GM18858 (cell line): ENCODE data around the gene PTPRD.

Source experiments
- ATAC-seq: cut with Tn5 transposase; IDR thresholded peaks from one replicate; pipeline ENCODE4 v1.9.1; 2021; ENCODE audit not compliant: unreplicated experiment

PTPRD gene

GRCh38 chr9:8673830-8674229, 1939.0 kb downstream of the PTPRD start:
- no peak for ATAC-seq

- ATAC-seq, result no peak
Observed at GRCh38 chr9:8670751-8671150, 1942.1 kb downstream of the PTPRD start.

GRCh38 chr9:8668751-8669150, 1944.1 kb downstream of the PTPRD start:
- no peak for ATAC-seq

DNA sequence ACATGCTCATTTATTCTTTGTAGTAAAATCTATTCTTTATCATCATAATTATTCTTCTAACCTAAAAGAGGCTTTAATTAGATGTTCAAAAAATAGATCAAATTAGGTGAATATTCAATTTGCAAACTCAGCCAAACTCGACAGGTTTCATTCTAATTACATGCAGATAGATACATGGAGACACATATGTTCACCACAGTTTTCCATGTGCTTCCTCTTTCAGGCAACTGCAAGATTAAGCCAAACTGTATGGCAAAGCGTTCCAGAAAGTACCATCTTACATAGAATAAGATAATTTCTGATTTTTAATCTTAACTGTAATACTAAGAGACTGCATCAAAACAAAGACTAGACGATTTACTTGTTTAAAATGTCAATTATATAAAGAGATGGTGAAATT, 1944.6 kb downstream of the PTPRD start:
- ATAC-seq, result no peak

DNA sequence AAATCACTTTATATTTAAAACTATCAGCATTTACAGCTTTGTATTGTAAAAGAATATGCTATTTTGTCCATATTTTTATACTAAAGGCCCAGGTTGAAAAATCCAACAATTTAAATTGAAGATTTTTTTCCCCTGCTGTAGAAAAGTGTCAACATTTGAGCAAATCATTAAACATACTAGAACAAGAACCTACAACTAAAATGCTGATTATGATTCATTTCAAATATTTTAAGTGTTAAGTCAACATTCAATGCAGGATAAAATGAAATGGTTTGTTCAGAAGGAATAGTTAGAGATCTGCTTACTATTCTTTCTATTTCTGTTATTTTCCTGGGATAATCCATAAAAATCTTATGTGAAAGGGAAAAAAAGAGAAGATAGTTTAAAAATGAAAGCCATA, 1946.7 kb downstream of the PTPRD start:
- no peak for ATAC-seq

- no peak for ATAC-seq
Observed at GRCh38 chr9:8660383-8660782, 1952.4 kb downstream of the PTPRD start.

DNA sequence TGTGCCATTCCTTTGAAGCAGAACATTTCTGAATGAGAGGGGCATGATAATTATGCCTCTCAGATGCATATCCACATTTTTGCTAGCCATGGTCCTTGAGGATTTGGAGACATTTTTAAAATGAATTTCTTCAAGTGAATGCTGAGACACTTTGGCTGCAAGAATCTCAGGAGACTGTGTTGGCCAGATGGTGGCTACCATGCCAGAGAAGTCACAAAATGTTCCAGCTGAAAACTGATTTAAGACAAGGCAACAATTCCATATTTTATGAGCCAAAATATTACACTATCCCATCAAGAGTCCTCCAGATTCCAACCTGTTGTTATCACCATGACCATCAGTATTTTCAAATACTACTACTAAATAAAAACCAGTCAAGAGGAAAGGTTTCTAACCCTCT, 1953.7 kb downstream of the PTPRD start:
- no peak for ATAC-seq

- no peak for ATAC-seq
Observed at GRCh38 chr9:8655071-8655470, 1957.7 kb downstream of the PTPRD start.

DNA sequence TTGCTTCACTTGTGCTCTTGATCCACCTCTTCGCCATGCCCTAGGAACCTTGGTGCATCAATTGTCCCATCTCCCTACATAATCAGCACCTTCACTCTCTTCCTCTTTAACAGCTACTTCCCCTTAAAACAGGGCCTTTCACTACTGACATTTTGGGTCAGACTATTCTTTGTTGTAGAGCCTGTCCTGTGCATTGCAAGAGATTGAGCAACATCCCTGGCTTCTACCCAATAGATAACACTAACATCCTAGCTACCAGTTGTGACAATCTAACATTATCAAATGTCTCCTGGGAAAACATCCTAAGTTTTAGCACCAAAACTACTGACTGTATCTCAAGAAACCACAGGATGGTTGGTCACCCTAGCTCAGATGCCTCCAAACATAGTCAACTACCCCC, 1958.9 kb downstream of the PTPRD start:
- ATAC-seq, result no peak

DNA sequence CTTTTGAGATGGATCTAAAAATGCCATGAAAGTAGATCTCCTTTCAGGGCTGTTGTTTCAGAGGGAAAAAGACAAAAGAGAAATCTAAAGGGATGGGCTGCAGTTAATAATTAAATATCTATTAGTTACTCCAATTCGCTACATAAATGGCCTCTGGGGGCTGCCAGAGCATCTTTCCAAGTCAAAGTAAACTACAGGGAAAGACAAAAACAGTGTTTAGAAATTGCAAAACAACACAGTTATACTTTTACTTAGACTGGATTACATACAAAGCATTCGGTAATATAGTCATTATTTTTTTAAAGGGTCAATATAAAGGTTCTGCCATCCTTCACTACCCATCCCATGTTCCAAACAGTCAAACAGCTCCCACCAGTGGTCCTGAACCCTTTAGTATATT, 1959.7 kb downstream of the PTPRD start:
- ATAC-seq, result no peak

GRCh38 chr9:8652255-8652654, 1960.5 kb downstream of the PTPRD start:
- ATAC-seq, result no peak

DNA sequence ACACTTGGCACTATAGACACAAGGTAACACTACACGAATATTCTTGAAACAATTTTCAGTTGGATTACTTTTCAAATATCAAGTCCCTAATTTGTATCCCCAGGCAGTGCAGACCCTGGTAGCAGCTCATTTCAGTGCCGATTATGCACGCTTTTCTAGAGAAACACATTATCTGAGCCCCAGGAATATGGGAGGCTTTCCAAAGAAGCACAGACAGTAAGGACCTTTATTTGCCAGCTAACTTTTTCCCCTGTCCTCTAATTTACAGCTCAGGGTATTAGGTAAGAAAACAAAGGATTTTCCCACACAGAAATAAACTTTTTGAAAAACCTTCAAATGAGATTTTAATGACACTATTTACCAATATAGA, 1961.0 kb downstream of the PTPRD start:
- ATAC-seq, result no peak

GRCh38 chr9:8651070-8651845, 1961.5 kb downstream of the PTPRD start:
- no peak for ATAC-seq

DNA sequence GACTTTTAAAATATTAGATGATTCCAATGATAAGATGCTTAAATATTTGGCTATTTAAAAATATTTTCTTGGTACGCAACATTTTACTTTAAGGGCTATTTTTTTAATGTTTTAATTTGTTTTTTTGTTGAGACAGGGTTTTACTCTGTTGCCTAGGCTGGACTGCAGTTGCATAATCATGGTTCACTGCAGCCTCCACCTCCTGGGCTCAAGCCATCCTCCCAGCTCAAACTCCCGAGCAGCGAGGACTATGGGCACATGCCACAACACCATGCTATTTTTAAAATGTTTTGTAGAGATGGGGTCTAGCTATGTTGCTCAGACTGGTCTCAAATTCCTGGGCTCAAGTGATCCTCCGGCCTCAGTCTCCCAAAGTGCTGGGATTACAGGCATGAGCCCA, 1963.0 kb downstream of the PTPRD start:
- ATAC-seq, result no peak

DNA sequence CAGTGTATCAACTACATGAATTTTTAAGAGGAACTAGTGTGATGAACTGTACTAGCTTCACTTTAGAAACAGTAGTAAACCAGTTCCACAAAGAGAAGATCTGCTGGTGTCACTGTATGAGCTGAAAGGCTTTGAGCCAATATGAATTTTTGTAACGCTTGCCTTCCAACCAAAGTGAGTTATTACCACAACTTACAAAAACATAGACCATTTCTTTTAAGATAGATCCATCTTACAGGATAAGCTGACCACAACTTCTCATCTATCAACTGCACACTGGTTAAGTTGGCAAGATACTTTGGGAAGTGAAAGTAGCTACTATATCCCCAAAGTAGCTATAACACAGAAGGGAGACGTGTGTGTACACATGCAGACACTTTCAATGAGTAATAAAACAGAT, 1963.6 kb downstream of the PTPRD start:
- peak; percentile 70 for ATAC-seq

- ATAC-seq, result no peak
Observed at GRCh38 chr9:8648271-8648845, 1964.4 kb downstream of the PTPRD start.

- ATAC-seq, result no peak
Observed at GRCh38 chr9:8647824-8648223, 1965.0 kb downstream of the PTPRD start.

GRCh38 chr9:8644571-8644970, 1968.2 kb downstream of the PTPRD start:
- no peak for ATAC-seq

- no peak for ATAC-seq
Observed at GRCh38 chr9:8643896-8644295, 1968.9 kb downstream of the PTPRD start.

- no peak for ATAC-seq
Observed at GRCh38 chr9:8643464-8643863, 1969.3 kb downstream of the PTPRD start.

DNA sequence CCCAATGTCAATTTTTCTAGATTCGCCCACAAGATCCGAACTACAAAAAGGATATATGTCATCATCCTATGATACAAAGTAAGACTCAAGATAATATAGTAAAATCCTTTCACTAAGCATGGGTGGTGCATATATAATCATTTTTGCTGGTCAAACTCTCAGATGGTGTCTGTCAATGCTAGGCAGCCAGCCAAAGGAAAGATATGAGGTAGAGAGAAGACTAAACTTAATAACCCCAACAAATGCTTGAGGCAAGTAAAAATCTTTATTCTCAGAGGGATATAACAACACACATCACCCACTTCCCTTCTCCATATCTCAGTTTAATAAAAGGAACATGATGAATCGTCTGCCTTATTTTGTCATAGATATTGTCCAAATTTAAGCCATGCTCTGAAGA, 1972.0 kb downstream of the PTPRD start:
- no peak for ATAC-seq

GRCh38 chr9:8637626-8638025, 1975.2 kb downstream of the PTPRD start:
- no peak for ATAC-seq

GRCh38 chr9:8633784-8634183, 1979.0 kb downstream of the PTPRD start:
- ATAC-seq, result no peak
